Stimulated activated CD4-positive, alpha-beta T cell treated with anti-CD3 and anti-CD28 coated beads, Interleukin-1b, Interleukin-23, amount 100 ng/mL, for 24 hours (primary cell): ENCODE results near the gene ZC3HAV1.
"Not testable (repeated sequence)": the region's sequence is repeated elsewhere in the genome, so short reads cannot be mapped to it uniquely, and the experiment has no call there.

Source experiments
- DNase-seq, 4 experiments: peaks; one replicate each; pipeline ENCODE4 v3.0.0-alpha.2; 2020; ENCODE audit warnings: low read depth in 4 of 4, low spot score in 1 of 4

Gene ZC3HAV1

DNA sequence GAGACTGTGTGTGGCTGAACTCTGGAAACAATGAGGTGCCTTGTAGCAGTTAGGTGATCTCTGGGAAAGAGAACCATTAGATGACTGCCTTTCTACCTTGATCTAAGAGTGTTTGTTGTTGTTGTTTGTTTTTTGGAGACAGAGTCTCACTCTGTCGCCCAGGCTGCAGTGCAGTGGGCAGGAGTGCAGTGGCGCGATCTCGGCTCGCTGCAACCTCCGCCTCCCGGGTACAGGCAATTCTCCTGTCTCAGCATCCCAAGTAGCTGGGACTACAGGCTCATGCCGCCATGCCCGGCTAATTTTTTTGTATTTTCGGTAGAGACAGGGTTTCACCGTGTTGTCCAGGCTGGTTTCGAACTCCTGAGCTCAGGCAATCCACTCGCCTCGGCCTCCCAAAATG, 54.9 kb downstream of the ZC3HAV1 start:
- not testable (repeated sequence) for DNase-seq

DNA sequence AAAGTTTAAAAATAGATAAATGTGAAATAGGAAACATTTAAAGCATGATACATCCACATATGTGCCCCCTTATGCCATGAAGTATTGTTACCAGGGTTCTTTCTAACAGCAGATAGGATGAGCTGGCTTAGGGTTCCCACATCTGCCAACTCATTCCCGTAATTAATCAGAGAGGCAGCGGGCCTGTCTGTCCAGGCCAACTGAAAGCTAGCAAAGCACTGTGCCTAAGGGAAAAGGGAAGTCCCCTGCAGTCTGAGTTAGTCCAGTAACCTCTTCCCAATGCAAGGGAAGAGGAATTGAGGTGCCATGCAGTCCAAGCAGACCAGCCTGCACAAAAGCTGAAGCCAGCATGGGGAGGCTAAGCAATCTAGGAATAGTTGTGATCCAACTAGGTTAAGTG, 55.4 kb downstream of the ZC3HAV1 start:
- no peak for DNase-seq

DNA sequence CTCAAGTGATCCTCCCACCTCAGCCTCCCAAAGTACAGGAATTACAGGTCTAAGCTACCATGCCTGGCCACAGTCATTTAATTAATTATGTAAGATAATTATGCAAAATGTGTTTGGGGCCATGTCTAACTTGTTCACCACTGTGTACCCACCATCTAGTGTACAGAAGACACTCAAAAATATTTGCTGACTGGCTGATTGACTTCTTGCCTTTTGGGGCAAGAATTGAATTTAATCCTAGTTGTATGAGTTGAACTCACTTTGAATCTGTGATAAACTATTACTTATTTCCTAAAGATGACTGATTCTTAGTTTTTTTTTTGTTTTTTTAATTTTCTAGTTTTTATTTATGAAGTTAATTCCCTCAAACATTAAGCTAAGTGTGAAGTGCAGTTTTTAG, 57.9 kb downstream of the ZC3HAV1 start:
- no peak for DNase-seq

DNA sequence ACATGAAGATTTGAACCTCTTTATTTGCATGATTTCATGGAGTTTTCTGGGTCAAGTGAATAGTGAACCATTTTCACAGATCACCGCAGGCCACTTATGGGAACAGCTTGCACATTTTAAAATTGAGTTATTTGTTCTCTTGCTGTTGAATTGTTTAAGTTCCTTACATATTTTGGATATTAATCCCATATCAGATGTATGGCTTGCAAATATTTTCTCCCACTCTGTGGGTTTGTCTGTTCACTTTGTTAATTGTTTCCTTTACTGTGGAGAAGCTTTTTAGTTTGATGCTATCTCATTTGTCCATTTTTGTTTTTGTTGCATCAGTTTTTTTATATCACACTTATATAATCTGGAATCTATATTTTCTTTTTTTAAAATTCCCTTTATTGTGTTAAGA, 59.6 kb downstream of the ZC3HAV1 start:
- DNase-seq = no peak

DNA sequence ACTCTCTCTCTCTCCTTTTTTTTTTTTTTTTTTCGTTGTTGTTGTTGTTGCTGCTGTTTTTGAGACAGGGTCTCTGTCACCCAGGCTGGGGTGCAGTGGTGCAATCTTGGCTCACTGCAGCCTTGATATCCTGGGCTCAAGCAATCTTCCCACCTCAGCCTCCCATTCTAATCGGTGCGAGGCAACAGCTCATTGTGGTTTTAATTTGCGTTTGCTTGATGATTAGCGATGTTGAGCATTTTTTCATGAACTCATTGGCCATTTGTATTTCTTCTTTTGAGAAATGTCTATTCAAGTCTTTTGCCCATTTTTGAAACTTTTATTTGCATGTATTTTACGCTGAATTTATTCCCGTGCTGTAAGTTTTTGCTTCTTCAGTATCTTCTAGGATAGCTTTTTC, 60.4 kb downstream of the ZC3HAV1 start:
- DNase-seq = no peak

DNA sequence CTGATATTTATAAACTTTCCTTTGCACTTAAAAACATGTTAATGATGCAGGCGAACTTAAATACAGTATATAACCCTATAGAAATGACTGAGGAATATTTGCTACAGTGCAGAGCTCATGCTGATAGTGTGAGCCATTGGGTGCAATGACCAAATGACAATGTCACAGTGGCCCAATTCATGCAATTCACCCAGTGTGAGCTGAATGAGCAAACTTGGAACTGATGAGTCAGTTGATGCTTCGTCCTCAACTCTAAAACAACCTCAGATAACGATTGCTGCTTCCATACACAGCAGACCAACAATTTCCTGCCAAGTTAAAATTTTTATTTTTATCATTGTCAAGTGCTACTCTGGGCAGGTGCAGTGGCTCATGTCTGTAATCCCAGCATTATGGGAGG, 61.5 kb downstream of the ZC3HAV1 start:
- no peak for DNase-seq

DNA sequence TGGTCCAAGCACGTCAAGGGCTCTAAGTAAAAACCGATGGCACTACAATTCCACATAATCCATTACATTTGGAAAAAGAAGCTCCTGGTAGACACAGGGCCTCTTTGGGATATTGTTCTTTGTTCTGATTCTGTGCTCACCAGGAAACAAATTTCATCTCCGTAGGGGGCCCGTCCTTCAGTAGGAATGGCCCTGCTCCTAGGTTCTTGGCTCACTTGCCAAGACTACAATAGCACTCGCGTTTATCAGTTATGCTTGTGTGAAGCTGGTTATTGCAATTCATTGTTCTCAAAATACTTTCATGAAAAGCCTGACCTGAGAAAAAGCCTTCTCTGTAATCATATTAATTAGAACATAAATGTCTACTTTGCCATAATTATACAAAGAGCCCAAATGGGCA, 63.4 kb downstream of the ZC3HAV1 start:
- DNase-seq = no peak

DNA sequence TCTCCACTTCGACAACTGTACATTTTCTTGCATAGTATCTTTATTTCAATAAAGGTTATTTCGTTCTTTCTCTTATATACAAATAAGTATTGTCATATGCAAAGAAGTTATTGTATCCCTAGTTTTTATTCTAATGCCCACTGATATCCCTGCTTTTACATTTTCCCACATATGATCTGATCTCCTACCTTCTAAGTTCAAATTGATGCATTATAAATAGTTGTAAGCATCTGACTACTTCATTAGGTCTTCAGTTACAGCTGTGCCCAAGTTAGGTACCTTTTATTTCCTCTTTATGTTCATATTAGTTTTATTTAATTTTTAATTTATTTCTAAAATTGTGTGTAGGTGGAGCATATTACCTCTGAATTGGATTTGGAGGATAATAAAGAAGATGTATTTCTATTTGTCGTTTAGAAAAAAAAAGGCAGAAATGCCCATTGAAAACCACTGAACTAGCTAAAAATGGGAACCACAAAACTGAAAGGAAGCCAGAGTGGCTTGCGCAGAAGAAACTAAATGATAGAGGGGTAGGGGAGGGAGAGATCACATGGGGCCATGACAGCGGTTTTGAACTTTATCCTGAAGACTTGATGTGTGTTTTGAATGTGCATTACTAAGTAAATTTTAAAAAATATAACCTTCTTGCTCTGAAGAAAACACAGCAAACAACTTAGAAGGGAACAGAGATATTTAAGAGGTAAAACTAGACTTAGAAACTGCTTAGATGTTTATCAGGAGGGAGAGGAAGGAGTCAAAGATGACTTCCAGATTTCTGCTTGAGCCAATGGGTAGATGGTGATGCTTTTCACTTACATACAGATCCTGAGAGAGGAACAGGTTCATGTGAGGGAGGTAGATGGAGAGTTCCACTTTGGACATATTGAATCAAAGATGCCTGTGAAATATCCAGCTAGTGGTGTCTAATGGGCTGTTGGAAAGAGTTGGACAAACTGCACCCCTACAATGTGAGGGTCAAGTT, 64.4 kb downstream of the ZC3HAV1 start:
- DNase-seq = no peak

DNA sequence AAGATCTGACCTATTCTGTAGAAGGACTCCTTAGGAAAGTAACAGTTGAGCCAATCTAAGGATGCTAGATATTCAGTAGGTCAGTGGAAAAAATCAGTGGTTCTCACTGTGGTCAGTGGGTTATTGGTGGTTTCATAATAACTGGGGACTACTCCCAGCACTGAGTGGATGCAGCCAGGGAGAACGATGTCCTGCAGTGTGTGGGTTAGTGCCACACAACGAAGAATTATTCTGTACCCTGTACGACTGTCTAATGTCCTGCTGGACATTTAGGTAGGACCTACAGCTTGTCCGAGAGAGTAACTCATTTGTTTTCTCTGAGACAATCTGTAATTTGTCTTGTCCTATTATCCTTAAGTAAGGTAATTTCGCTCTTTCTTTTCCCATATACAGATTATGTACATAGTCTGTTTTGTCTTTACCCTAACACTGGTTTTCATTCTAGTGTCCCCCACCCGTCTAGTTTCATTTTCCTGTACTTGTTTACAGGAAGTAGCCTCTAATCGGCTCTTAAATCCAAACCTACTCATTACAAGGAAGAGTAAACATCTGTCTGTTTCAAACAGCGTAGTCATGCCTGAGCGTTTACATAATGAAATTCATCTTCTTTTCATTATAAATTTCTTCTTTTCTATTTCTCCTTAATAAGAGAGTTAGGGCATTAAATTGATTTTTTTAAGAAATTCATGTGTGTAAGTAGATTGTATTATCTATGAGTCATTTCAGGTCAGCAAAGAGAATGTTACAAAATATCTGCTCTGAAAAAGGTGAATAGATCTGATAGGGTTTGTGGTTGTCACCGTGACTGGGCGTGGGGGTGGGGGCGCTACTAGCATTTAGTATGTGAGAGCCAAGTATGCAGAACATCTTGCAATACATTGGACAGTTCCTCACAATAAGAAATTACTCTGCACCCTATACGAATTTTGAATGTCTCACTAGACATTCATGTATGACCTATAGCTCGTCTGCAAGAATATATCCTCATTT, 65.4 kb downstream of the ZC3HAV1 start:
- peak; percentile 19 to 51 (median 40) for DNase-seq

DNA sequence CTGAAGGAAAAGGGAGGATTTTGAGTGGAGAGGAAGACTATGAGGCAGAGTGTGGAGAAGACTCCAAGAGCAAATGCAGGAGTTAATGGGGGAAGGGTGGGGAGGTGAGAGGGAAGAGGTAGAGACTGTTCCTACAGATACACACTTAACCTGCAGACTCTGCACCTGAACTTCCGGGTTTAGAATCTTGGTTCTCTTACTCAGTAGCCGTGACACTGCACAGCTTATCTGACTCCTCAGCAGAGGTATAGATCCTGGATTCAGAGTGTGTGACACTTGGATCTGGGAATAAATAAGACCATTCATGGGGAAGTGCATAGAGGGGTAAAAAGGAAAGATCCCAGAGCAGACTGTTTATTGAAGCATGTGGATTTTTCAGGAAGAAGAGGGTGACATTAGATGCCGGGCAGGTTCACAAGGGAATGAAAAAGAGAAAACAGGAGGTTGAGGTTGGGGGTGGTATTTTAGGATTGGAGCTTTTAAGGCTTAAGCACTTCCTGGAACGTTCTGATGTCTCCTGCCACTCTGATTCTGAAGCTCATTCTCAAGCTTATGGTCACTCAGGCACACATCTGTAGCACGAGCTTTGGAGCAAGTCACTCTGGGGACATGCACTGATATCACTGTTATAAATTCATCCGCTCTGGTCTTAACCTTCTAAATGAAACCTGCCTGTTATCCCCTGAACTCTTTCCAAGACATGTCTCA, 68.0 kb downstream of the ZC3HAV1 start:
- DNase-seq = no peak

DNA sequence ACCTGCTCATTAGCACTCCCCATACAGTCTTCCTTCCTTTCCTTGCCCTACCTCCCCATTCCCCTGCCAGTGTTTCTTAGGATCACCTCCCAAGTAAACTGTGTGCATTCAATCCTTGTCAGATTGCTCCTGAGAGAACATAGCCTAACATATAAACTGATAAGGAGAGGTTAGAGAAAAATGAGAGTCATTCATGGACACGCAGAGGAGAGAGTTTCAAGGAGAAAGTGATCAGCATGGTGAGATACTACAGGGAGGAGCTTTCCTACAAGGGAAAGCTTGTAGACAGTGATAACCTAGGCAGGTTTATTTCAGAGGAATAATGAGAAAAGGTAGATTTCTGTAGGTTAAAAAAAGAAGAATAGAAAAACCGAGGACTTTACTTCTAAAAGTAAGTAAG, 70.8 kb downstream of the ZC3HAV1 start:
- no peak for DNase-seq

DNA sequence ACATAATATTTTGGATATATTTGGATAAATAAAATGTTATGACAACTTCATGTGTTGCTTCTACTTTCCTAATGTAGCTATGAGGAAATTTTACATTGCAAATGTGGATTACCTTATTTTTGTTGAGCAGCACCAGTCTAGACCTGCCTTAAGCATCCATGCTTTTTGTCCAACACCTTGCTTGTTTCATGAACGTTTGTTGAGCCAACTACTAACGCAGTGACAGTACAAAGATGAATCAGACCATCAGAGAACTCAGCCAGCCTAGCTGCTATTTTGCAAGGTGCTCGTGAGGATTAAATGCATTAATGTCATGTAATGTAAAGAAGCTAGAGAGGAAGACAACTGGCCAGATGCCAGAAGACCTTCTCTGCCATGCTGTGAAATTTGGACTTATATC, 72.6 kb downstream of the ZC3HAV1 start:
- no peak for DNase-seq

DNA sequence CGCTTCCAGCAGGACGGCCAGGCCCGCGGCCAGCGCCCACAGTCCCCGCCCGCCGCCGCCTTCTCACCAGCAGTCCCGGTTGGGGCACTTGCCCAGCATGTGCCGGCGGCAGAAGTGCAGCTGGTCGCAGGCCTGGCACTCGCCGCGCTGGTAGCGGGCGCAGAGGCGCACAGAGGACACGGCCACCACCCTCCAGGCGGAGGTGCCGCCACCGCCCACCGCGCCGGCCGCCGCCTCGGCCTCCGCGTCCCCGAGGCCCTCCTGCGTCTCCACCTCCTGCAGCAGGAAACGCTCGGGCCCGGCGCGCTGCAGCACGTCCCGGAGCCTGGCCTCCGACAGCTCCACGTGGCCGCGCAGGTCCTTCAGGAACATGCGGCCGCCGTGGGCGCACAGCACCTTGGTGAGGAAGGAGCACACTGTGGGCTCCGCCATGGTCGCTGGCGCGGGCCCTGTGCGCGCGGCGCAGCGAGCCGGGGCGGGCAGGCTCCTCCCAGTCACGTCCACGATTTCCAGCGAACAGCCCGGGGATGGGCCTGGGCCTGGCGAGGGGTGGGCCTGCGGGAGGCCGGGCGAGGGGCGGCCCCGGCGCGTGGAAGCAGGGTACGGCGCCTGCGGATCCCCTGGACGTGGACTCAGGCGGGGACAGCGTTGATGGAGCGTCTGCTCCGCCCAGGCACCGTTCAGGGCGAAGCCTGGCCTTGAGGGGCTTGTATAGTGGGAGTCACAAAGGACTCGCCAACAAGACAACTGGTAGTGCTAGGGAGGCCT, 73.8 kb downstream of the ZC3HAV1 start, which contains the start of gene ZC3HAV1L:
ZC3HAV1L (minus strand) TSS at position 457 of the 768 bp plus-strand sequence; CDS start at position 432, 25 bp downstream.
- peak; percentile 9 to 67 (median 40) for DNase-seq

DNA sequence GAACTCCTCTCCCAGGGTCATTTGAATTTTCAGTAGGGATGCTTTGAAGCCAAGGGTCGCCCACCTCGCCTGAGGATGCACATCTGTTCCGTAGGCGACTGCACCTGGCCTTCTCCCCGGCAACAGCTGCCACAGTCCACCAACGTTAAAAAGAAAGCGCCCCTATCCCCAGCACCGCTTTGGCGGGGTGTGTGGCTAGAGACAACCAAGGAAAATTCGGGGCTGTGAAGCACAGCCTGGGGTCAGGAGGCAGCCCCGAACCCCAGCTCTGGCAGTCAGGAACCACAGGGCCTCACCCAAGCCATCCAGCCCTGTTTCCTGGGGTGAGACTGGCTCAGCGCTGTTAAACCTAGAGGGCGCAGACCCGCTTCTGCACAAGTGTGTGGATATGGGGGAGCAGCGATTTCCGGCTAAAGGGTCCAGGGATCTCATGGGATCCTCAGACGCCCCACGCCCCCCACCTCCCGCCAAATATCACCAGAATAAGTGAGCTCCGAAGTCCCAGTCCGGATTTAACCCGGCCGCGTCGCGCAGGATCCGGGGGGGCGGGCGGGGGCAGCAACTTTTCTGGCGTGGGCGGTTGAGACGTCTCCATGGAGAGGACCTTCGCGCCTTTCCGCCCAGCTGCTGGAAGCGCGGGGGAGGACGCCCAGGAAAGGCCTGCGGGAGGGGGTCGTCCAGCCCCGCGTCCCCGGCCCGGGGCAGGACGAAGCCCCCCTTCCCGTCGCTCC, 74.5 kb downstream of the ZC3HAV1 start:
- DNase-seq = peak in 3 of 4 experiments; percentile 12 to 39 (median 14)

DNA sequence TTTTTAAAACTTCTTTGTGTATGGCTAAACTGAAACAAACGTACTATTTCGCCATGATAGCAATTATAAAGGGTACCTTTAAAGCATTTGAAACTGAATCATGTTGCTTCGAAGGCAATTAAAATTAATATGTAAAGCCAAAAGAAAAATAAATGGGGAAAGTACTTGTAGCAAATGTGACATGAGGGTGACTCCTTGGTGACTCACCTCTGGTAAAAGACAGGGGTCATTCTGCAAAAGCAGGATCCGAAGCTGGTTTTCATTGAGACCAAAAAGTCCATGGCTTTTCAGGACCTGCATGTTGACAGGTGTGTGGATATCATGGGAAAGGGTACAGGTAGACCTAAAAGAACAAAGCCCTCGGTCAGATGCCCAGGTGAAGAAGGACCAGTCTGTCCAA, 75.2 kb downstream of the ZC3HAV1 start:
- no peak for DNase-seq

DNA sequence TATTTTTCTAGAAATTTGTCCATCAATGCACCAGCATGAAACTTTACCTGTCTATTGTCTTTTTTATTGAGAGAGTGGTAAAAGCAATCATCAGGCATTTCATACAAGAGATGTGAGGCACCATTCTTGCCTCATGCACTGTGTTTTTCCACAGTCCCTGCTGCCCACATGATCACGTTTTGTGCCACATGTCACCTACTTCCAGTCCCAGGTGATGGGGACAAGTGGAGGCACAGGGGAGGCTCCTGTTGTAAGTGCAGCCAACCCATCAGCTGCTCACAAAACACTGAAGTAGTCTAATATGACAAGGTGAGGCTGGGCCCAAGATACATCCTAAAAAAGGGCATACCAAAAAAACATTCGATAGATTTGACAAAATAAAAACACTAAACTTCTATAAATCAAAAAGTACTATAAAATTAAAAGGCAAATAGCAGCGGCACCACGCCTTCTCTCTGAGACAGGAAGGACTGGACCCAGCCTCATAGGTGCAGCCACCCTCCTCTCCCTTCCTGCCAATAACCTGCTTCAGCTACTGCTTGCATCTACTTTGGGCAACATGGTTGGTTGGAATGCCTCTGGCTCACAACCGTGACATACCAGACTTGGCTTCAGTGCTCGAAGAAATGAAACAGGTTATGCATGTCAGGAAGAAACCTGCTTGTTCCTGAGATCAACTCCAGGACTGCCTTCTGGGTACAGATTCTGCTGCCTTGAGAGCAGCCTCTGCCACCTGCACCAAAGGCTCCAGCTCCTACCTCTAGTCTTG, 76.0 kb downstream of the ZC3HAV1 start:
- no peak for DNase-seq

DNA sequence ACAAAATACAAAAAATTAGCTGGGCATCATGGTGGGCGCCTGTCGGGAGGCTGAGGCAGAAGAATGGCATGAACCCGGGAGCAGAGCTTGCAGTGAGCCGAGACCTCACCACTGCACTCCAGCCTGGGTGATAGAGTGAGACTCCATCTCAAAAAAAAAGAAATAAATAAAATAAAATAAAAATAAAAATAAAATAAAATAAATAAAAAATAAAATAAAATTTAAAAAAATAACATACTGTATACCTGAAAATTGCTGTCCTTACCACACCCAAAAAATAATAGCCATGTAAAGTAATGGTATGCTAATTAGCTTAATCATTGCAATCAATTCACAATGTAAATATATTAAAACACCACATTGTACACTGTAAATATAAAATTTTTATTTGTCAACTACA, 77.0 kb downstream of the ZC3HAV1 start:
- DNase-seq = no peak

DNA sequence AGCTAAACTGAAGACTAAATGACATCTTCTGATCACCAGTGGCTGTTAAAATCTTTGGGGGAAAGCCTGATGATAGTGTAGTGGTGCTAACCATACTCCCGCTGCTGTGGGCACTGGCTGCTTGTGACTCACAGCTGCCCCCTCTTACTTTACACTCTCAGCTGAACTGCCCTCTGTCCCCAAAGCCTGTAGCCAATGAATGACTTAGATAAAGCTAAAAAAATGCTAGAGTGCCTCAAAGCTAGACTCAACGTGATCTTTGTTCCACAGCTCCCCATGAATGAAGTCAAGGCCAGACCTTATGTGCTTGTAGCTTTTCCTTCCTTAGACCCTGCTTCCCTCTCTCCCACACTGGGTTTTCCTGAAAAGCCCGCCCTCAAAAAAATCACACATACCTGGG, 80.2 kb downstream of the ZC3HAV1 start:
- DNase-seq = no peak

DNA sequence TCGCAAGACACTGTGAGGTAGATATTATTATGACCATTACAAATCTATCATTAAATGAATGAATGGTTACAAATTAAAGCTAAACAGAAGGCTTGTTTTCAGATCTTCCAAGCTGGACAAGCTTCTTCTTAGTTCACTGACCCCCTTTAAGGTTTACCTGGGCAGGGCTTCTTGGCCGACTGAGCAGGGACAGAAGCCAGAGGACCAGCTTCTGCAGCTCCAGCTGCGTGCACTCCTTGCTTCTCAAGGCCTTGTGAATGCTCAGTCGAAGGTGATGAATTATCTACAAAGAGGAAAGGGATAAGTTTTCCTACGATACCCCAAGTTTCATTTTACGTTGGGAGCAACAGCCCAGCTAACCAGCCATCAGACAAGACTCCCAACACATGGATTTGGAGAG, 83.0 kb downstream of the ZC3HAV1 start:
- DNase-seq = no peak
